GM19023 (cell line): ENCODE data around the gene EHD1.
A peak's percentile ranks its signal among the peaks of the same experiment; 100 is the strongest.

ENCODE experiments used
- ATAC-seq: cut with Tn5 transposase; IDR thresholded peaks from one replicate; pipeline ENCODE4 v1.9.1; 2021; ENCODE audit warnings: mild to moderate bottlenecking, moderate library complexity; ENCODE audit not compliant: unreplicated experiment

The EHD1 gene

DNA sequence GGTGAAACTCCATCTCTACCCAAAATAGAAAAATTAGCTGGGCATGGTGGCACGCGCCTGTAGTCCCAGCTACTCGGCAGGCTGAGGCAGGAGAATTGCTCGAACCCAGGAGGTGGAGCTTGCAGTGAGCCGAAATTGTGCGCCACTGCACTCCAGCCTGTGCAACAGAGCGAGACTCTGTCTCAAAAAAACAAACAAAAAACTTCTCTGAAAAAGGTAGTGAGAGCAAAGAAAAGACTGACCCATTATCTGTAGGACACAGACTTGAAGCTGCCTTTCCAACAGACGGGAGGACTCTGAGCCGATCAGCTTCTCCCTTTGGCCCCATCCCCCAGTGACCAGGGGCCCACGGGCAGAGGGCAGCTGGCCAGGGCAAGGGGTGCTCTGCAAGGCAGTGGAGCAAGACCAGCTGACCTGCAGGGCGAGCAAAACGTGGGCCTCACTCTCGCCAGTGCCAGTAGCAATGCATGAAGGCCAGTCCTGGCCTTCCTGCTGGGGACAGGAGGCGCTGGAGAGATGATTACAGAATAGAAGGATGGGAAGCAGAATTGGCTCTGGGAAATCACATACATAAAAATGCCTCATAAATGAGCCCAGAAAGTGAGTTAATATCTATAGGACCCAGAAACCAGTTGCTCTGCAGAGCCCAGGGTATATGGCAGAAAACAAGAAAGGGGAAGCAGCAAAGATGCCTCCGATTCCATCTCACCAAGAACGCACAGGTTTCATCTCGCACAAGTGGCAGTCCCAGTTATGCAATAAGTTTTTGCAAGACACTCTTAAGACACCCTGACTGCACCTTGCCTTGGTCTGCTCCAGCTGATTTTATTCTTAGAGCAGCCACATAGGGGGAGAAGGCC lies 2.8 kb downstream of the EHD1 start:
- ATAC-seq: no peak

DNA sequence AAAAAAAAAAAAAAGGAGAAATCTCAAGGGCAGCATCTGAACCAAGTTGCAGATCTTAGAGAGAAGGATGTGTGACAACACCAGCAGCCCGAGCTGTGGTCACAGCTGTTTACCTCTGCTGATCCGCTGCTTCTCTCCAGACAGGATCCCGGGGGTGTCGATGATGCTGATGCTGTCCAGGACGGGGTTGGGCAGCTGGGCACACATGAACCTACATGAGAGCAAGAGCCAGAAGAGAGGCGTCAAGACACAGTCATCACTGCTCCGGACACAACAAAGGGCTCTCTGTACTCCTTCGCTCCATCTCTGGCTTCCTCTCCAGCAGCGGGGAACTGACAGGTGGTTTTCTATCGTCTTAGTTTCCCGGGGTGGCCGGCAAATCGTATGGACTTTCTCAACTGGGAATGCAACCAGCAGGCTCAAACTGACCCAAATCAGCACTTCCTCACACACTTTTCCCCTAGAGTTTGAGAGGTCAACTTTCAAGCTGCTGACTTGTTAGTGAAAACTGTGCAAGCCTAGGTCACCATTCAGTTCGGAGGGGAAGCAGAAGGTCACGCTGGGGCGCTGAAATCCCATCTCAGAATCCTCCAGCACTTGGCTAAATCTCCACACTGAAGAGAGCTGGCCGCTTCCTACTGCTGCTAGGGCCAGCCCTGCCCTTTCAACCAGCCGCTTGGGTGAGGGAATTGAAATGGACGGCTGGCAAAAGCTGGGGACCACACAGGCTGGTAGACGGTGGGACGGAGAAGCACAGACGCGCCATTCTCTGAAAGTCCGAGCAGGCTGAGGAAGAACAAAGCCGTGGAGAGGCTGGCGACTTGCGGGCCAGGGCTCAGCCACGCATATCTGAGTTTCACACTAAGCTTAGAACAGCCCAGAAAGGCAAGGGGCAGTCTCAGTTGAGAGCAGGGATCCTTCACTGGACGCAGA lies 3.8 kb downstream of the EHD1 start:
- ATAC-seq: no peak

DNA sequence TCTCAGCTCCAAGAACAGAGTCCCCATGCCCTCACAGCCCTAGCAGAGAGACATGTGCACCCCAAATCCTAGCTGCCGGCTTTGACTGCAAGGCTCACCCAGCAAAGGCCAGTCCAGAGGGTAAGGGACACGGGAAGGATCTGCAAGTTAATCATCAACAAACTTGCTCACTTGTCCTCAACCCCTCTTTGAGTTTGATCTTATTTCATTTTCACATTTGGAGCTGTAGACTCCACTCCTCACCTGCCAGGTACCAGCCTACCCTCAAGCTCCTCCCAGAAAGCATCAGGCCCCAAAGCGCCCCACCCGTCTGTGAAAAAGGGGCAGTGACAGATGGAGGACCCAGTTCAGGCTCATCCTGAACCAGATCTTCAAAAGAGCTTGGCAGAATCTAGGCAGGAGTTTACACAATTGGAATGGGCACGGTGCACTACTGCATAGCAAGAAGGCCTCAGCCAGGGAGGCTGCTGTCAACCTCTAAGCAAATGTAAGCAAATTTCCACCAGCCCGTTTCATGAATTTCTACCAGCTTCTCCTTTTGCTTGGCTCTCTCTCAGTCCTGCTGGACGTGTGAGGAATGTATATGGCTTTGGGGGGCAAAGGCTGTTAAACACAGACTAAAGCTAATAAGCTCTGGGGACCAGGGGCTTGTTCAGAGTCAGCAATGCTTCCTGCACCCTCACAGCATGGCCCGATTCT lies 5.5 kb downstream of the EHD1 start:
- ATAC-seq: no peak

DNA sequence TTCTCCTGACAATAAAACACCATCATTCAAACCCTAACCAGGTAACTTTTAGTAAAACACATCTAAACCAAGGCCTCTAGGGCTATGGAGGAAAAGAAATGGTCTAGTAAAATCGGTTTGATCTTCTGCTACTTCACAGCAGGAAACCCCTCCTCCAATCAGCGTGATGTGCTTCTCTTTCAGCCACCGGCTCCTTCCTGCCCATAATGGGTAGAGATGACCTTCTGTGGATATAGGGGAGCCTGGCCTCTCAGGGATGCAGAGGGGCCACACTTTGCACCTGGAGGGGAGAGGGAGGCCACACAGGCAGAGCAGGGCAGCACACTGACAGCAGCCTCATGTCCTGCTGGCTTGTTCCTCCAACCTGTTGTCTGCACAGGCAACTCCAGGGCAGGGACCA lies 6.9 kb downstream of the EHD1 start:
- ATAC-seq: no peak

DNA sequence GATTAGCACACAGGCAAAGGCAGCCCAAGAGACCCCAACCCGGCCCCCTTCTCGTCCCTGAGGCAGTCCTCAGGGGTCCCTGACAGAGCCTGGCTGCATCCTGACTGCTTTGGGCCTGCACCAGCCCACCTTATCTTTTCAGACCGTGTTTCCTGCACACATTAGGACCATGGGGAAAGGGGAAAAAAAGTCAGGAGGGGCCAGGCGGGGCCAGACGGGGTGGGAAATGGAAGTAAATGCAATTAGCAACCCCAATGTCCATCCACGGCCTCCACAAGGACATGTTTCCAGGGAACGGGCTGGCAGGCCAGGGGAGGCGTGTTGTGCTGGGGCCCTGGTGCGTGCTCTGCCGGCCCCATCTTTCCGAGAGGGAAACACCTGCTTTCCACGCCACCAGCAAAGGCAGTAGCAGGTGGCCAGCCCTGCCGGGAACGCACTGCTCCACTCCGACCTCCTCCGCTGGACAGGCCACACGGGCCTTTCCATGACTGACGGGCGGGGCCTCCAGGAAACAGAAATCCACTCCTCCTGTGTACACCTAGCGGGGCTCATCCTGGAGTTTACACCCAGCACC lies 7.4 kb downstream of the EHD1 start:
- no peak for ATAC-seq

DNA sequence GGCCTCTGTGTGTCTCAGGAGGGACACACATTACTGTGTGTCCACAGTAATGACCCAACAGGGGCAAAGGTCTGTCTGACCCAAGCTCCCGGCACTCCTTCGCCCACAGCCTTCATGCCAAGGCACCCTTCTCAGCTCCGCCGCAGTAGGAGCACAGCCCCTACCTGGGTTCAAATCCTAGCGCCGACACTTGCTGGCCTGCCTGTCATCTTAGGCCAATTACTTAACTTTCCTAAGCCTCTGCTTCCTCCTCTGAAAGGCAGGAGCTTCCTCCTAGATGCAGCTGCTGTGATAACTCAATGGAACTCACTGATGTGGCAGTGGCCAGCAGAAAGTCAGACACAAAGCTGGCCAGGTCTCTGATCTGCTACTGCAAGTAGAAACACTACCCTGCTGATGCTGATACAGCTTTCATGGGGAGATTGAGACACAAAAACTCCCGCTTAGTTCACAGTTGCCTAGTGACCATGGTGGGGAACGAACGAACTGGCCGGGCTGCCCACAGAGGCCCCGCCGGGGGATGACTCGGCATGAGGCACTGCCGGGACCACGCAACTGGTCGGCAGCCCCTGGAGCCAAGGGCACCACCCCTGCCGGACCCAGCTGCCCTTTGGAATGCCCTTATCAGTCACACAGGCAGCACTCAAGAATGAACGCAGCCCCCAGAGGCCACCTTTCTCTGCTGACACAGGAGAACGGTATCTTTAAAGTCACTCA lies 8.1 kb downstream of the EHD1 start:
- ATAC-seq: no peak

DNA sequence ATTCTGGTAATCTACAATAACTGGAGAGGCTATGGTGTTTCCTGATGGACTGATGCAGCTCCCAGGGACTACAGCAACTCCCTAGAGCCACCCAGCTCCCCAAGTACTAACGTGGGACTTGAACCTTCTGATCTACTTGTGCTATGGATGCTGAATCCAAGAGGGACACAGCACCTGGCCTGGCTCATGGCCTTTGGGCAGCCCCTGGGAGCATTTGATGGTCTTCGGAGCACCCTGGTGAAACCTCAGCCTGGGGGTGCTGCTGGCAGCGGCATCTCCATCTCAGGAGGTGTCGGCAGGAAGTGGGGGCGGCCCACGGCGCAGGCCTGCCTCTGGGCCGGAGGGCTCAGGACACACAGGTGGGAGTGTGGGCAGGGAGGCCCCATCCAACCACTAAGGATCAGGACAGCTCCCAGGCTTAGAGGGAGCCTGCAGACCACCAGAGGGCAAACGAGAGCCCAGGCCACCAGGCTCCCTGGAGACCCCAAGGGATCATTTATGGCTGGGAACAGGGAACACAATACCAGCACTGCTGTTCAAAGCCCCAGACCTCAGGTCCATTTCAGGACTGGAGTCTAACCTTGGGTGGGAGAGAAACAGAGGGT lies 8.7 kb downstream of the EHD1 start:
- ATAC-seq: no peak

DNA sequence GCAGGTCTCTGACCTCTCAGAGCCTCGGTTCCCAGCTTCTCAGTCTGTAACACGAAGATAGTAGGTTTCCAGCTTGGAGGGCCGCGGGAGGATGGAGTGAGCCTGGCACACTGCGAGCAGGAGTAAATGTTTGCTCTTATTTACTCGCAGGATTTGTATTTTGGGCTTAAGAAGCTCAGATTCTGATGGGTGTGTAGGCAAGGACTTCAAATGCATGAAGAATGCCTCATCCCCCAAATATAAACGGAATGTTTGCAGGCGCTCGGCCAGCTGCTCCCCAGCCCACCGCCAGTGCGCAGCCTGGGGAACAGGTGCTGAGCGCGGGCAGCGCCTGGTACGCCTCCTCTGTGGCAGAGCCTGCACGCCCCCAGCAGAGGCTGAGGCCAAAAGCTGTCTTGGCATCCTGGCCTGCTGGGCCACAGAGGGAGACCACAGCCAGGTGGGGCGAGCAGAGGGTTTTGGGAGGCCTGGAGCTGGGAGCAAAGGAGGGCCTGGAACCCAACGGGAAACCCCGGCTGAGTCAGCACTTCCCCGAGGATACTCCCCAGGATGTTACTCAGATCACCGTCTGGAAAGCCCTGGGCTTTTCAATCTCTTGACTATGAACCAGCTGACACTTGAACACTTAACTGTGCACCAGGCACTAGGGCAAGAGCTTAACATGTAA lies 9.4 kb downstream of the EHD1 start:
- no peak for ATAC-seq

DNA sequence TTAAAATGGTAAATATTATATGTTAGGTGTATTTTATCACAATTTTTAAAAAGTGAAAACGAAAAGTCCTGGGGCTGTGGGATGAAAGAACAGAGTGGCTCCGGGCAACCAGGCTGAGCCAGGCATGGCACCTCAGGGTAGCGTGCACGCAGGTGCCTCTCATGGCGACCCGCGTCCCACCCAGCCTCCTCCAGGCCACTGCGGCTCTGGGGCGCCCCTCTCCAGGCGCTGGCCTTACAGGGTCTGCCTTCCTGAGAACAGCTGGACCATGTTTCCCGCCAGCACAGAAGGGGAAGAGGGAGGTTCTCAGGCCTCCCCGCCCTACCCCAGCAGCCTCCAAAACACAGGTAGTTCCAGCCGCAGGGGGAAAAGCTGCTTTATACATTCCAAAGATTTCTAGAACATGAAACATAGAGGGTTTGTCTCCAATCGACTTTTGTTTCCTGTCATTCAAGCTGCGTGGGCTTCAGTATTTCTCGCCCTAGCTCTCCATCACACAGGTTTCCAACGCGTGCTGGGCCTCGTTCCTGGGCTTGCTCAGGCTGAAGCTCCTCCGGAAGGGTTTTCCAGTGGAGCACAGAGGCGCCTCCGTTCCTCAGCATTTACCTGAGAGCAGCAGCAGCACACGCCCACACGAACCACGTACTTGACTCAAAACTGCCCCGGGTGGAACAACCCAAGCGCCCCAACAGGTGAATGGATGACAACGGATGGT lies 10.5 kb downstream of the EHD1 start:
- ATAC-seq: no peak

DNA sequence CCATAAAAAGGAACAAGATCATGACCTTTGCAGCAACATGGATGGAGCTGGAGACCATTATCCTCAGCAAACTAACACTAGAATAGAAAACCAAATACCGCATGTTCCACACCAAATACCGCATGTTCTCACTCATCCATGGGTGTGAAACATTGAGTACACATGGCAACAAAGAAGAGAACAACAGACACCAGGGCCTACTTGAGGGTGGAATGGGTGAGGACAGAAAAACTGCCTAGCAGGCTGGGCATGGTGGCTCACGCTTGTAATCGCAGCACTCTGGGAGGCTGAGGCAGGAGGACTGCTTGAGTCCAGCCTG lies 12.3 kb downstream of the EHD1 start:
- no peak for ATAC-seq

DNA sequence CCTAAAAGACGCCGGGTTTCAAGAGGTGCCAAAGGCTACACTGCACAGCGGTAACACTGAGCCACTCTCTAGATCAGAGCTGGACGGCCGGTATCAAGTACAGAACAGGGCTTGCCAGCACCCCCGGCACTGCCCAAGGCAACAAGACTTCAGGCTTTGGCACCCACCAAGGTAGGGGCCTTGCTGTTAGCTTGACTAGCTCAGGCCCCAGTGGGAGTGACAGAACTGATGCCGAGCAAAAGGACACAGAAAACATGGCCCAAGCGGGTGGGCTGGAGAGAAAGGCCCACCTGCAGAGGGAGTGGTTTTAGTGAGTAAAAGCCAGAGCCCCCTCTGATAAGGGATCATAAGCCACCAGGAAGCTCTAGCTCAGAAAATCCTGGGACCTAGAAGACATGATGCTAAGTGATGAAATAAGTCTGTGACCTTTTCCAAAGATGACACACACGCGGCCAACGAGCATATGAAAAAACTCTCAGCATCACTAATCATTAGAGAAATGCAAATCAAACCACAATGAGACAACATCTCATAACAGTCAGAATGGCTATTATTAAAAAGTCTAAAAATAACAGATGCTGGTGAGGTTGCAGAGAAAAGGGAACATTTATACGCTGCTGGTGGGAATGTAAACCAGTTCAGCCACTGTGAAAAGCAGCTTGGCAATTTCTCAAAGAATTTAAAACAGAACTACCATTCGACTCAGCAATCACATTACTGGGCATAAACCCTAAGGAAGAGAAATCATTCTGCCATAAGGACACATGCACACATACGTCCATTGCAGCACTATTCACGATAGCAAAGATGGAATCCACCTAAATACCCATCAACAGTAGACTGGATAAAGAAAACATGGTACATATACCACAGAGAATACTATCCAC lies 12.9 kb downstream of the EHD1 start:
- peak; percentile 48 for ATAC-seq

DNA sequence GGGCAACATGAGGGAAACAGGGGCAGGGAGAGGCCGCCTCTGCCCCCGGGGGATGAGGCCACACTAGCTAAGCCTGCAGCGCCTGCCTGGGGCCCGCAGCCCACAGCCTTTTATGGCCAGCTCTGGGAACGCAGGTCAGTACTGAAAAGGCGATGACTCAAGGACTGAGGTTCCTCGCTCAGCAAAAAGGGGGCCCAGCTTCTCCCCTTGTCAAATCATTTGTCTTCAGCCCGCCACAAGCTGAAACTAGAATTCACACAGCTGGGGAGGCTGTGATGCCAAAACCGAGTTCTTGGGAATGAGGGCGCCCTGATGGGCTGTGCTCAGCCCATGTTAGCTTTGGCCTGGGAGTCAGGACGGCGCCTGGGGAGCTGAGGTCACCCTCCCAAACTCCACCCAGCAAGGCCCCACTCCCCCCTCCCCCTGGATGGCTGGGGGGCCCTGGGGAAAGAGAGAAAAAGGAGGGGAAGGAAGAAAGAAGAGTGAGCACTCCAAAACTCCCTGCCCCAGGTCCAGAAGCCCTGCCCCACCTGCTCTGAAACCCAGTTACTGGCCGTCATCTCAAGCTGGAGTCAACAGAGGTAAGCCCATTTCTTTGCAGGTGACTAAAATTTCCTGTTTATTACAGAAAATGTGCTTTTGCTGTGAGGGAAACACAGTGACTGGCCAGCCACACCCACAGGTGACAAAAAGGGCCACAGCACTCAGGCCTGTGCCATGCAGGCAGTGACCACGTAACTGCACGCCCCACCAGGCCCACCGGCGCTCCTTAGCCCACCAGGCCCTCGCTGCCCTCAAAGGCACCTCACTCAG lies 13.7 kb downstream of the EHD1 start:
- ATAC-seq: no peak

DNA sequence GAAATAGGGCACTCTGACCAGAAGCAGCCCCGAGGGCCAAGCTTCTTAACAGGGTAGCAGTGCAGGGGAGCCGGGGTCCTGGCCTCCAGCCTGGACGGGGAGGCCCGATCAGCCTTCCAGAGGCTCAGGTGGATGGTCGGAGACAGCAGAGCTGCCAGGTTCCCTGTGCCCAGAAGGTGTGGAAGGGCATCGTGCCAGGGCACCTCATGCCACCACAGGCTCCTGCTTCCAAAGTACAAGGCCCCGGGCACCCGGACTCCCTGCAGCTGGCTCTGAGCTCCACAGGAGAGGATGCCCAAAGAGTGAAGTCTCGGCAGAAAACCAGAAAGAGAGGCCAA lies 14.3 kb downstream of the EHD1 start:
- no peak for ATAC-seq

DNA sequence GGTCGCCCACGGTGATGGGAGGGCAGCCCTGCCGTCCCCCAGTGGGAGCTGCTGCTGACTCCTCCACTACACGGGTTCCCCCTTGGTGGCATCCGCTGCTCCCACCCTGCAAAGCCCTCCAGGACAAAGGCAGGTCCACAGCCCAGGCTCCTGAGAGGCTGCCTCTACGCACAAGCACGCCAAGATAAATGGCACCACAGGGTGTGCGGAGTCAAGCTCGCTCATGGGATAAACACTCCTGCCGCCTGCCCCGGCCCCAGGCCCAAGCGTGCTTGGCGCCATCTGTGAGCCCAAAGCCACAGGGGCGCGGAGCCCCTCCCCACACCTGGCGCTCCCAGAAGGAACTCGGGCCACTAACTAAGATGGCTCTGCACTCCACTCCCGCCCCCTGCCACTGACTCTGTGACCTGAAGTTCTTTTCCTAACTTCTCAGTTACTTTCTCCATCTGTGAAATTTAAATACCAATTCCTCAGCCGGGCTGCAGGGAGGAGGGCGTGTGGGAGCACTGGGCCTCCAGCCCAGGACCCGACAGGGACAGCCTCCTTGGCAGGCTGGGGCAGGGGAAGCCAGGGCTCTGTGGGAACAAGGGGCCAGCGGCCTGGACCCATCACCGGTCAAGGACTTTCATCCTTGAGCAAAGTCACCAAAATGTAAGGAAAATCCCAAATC lies 14.9 kb downstream of the EHD1 start:
- no peak for ATAC-seq

DNA sequence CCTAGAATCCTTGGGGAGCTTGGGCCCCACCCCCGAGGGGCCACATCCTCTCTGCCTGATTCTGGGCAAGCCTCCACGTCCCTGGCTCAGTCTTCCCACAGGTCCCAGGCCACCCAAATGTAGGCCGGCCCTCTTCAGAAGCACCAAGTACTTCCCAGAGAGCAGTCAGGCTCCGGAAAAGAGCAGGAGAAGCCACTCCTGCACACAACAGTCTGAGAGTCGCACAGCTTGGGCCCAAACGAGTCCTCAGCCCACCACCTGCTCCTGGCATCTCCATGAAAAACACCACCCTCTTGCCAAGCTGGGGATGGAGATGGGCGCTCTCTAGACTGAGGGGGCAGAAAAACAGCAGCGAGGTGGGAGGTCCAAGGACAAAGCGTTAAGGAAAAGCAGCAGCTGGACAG lies 15.4 kb downstream of the EHD1 start:
- ATAC-seq: no peak

DNA sequence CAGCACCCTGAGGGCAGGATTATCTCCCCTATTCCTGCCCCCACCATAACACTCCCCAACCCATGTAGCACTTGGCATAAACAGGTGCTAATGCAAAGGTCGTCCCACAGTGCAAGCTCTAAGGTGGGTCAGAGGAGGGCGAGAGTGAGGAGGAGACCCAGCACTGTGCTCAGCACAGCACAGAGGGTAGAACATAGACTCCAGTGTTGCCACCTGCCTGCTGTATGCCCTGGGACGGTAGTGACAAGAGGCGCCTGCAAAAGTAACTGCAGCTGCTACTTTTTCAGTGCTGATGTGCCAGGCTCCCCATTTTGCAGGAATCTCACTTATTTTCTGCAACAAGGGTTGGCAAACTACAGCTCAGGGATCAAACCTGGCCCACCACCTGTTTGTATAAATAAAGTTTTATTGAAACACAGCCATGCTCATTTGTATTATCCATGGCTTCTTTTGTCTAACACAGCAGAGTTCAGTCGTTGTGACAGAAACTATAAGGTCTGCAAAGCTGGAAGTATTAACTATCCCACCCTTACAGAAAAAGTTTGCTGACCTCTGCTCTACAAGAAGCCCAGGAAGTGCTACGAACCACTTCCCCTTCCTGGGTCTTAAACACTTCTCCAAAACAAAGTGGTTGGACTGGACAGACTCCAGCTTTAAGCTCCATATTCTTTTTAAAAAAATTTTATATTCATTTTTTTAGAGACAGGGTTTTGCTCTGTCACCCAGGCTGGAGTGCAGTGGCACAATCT lies 17.0 kb downstream of the EHD1 start:
- no peak for ATAC-seq
